SKM-1 (cell line): ENCODE data around the gene STARD9.
"Not testable (repeated sequence)": the region's sequence is repeated elsewhere in the genome, so short reads cannot be mapped to it uniquely, and the experiment has no call there.

Source experiments
- DNase-seq: peaks from one replicate; lab custom pipeline; 2025; ENCODE audit not compliant: unreplicated experiment; lab: John Stamatoyannopoulos, UW

The STARD9 gene

GRCh38 chr15:42750306-42750705 lies 174.9 kb downstream of the STARD9 start:
- DNase-seq, result no peak

GRCh38 chr15:42759093-42759492 lies 183.7 kb downstream of the STARD9 start:
- no peak for DNase-seq

- no peak for DNase-seq
These were observed 185.4 kb downstream of the STARD9 start for GRCh38 chr15:42760759-42761158.

GRCh38 chr15:42761813-42762212 lies 186.4 kb downstream of the STARD9 start:
- DNase-seq, result not testable (repeated sequence)

GRCh38 chr15:42764154-42764731 lies 188.8 kb downstream of the STARD9 start:
- DNase-seq, result not testable (repeated sequence)

- DNase-seq, result not testable (repeated sequence)
These were observed 190.7 kb downstream of the STARD9 start for GRCh38 chr15:42766109-42766508.
